ENCODE measurements around the gene HAGH.

DNA sequence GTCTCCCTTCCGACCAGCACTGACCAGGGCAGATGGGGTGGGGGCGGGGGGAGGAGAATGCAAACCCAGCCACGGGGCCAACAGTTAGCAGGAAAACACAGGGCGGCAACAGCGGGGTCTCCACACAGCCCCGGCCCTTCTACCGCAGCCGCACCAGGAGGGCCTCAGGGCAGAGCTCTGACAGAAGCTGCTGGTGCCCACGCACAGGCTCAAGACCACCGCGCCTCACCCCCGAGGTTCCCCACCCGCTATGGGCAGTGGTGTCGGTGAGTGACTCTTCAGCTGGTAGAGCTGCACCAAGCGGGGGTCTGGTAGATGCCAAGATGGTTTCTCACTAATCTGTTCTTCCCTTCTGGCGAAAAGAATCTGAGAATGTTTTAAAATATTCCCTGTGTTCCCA, 16.1 kb downstream of the HAGH start:
- TF ChIP-seq, protein P1, sequence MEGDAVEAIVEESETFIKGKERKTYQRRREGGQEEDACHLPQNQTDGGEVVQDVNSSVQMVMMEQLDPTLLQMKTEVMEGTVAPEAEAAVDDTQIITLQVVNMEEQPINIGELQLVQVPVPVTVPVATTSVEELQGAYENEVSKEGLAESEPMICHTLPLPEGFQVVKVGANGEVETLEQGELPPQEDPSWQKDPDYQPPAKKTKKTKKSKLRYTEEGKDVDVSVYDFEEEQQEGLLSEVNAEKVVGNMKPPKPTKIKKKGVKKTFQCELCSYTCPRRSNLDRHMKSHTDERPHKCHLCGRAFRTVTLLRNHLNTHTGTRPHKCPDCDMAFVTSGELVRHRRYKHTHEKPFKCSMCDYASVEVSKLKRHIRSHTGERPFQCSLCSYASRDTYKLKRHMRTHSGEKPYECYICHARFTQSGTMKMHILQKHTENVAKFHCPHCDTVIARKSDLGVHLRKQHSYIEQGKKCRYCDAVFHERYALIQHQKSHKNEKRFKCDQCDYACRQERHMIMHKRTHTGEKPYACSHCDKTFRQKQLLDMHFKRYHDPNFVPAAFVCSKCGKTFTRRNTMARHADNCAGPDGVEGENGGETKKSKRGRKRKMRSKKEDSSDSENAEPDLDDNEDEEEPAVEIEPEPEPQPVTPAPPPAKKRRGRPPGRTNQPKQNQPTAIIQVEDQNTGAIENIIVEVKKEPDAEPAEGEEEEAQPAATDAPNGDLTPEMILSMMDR (IDR thresholded peaks at IDR 0.05) = no peak
- TF ChIP-seq POLR2A (IDR thresholded peaks at IDR 0.05) = no peak

Measured in right lobe of liver (tissue), 4 donors.